Epithelial cell of prostate (primary cell): Measurements from ENCODE around the gene NOVA1.

Experiments
- DNase-seq: peaks from one replicate; pipeline ENCODE4 v3.0.0-alpha.2; 2011; ENCODE audit warnings: low read depth, low spot score
- H3K27ac ChIP-seq: fragments of 450-650 bp; 2 replicates; pipeline ENCODE4 v1.5.1; 2017; ENCODE audit warnings: mild to moderate bottlenecking

The NOVA1 gene

GRCh38 chr14:26466862-26467261 lies 131.0 kb downstream of the NOVA1 start:
- H3K27ac ChIP-seq: no peak overlapping the region
- DNase-seq: no peak

DNA sequence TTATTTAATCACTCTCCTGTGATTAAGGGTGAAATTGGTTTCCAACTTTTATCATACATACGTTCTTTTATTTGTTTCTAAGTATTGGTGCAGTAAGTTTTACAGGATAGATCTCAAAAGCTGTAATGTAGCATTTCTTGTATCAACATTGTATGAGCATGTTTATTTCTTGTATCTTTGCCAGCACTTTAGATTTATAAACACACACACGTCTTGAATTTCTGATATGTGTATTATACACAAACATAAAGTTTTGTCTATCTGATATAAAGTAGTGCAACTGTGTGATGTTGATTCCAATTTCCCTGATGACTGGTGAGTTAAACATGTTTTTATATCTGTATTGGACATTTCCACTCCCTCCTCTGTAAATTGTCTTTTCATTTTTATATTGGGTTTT lies 134.7 kb downstream of the NOVA1 start:
- DNase-seq: no peak
- H3K27ac ChIP-seq: no peak overlapping the region

DNA sequence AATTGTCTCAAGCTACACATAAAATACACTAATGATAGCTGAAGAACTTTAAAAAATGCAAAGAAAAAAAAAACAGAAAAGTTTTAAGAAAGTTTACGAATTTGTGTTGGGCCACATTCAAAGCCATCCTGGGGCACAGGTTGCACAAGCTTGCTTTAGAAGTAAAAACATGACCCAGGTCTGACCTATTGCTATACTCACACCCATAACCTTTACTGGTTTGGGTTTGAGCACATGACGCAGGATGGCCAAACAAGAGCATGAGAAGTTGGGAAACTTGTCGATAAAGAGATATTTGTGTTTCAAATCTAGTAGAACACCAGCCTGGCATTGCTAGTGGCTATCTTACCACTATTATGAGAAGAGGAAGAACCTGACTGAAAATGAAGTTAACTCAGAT lies 143.7 kb downstream of the NOVA1 start:
- DNase-seq: no peak
- no peak overlapping the region for H3K27ac ChIP-seq

DNA sequence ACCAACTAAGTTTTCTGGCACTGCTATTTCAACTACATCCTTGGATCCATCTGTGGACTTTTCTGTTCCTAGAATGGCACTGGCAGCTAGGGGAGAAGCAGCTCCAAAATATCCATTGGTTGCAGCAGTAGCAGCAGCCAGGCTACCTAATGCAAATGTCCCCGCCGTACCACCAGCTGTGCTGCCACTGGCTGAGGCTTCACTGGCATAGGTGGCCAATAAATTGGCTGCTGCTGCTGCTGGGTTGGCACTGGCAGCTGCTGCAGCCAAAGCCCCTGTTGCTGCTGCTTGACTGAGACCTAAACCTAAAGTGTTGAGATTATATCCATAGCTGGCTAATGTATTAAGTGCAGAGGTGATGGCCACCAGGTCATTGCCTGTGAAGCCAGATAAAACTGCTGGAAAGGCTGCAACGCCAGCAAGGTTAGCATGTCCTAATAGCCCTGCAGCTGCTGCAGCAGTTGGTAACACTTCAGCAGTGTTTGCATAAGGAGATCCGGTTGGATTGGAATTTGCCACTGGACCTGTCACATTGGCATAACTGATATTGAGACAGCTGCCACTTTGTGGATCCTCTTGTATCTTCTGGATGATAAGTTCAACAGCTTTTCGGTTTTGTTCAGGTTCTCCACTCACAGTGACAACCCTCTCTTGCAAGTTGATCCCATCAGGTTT lies 149.5 kb downstream of the NOVA1 start:
- no peak for DNase-seq
- H3K27ac ChIP-seq: no peak overlapping the region

GRCh38 chr14:26444822-26445221 lies 153.0 kb downstream of the NOVA1 start:
- no peak for DNase-seq
- no peak overlapping the region for H3K27ac ChIP-seq

DNA sequence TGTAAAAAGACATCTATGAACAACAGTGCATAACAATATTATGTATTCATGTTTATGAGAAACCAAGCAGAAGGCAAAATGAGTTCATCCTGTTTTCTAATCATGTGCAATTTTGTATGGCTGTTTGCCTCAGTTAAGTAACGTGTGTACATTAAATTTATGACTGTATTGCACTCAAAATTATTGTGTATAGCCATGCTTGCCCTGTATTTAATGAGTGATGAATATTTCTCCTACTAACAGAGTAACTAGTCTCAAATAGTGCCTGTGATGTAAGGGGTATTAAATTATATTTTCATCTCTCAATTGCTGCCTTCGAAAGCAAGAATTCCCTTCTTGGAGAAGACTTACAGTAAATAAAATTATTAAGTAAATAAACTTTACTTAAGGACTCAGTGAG lies 154.2 kb downstream of the NOVA1 start:
- DNase-seq: no peak
- no peak overlapping the region for H3K27ac ChIP-seq

- no peak overlapping the region for H3K27ac ChIP-seq
- no peak for DNase-seq
Observed at GRCh38 chr14:26429205-26429604, 168.6 kb downstream of the NOVA1 start.

GRCh38 chr14:26427097-26427496 lies 170.7 kb downstream of the NOVA1 start:
- DNase-seq: no peak
- no peak overlapping the region for H3K27ac ChIP-seq

GRCh38 chr14:26424537-26424936 lies 173.3 kb downstream of the NOVA1 start:
- no peak overlapping the region for H3K27ac ChIP-seq
- DNase-seq: no peak

- H3K27ac ChIP-seq: no peak overlapping the region
- DNase-seq: no peak
Observed at GRCh38 chr14:26415618-26416123, 182.2 kb downstream of the NOVA1 start.

- no peak overlapping the region for H3K27ac ChIP-seq
- no peak for DNase-seq
Observed at GRCh38 chr14:26414926-26415325, 182.9 kb downstream of the NOVA1 start.

DNA sequence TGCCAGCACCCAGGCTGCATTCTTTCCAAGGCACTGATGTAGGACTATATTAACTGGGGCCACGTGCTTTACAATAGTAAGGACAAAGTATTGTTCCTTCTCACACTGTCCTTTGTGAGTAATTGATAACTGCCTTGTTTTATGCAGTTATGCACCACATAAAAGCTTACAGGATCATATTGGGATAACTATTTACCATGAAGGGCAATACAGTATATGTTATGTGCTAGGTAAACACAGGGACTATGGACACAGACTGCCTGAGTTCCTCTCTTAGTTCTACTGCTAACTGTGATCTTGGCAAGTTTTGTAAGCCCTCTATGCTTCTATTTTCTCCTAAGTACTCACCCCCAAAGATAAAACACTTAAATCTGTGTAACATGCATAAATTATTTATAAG lies 183.7 kb downstream of the NOVA1 start:
- no peak for DNase-seq
- H3K27ac ChIP-seq: no peak overlapping the region

GRCh38 chr14:26412421-26412820 lies 185.4 kb downstream of the NOVA1 start:
- no peak for DNase-seq
- no peak overlapping the region for H3K27ac ChIP-seq

GRCh38 chr14:26410189-26410685 lies 187.6 kb downstream of the NOVA1 start:
- no peak overlapping the region for H3K27ac ChIP-seq
- DNase-seq: no peak

- DNase-seq: no peak
Observed at GRCh38 chr14:26404927-26405326, 192.9 kb downstream of the NOVA1 start.

GRCh38 chr14:26403760-26404159 lies 194.1 kb downstream of the NOVA1 start:
- DNase-seq: no peak
- H3K27ac ChIP-seq: no peak overlapping the region

More at GRCh38 chr14:26404927-26405326, 192.9 kb downstream of the NOVA1 start:
- H3K27ac ChIP-seq: no peak overlapping the region

- no peak overlapping the region for H3K27ac ChIP-seq
- DNase-seq: no peak
Observed at GRCh38 chr14:26402126-26402525, 195.7 kb downstream of the NOVA1 start.

GRCh38 chr14:26401179-26401968 lies 196.5 kb downstream of the NOVA1 start:
- DNase-seq: no peak
- H3K27ac ChIP-seq: no peak overlapping the region

GRCh38 chr14:26400373-26400772 lies 197.5 kb downstream of the NOVA1 start:
- no peak overlapping the region for H3K27ac ChIP-seq
- no peak for DNase-seq

DNA sequence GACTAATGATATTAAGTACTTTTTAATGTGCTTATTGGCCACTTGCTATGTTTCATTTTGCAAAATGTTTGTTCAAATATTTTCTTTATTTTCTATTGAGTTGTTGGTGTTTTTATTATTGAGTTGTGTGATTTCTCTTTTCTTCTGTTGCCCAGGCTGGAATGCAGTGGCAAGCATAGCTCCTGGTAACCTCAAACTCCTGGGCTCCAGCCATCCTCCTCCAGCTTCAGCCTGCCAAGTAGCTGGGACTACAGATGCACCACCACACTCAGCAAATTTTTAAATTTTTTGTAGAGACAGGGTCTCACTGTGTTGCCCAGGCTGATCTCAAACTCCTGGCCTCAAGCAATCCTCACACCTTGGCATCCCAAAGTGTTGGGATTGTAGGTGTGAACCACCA lies 199.2 kb downstream of the NOVA1 start:
- no peak overlapping the region for H3K27ac ChIP-seq
- DNase-seq: no peak
